Keratinocyte (primary cell): ENCODE results near the gene ZFP62. TPM values are rescaled to one million over a fixed set of nuclear protein-coding genes. Genes with fewer than 3 reads are reported as not detected.

Experiments
- DNase-seq: peaks from one replicate; pipeline ENCODE4 v3.0.0-alpha.2; 2011; ENCODE audit warnings: low read depth, missing footprints, low spot score
- FAIRE-seq: peaks from 2 replicates; lab custom pipeline; 2011; peaks lifted over from hg19 to GRCh38; lab: Jason Lieb, UNC
- H2AFZ ChIP-seq: 2 replicates; pipeline ENCODE4 v1.6.0; 2012; ENCODE audit warnings: low read length, control low read depth, inconsistent platforms; ENCODE audit not compliant: control insufficient read depth
- H3K27ac ChIP-seq: 2 replicates; pipeline ENCODE4 v1.5.1; 2011; ENCODE audit warnings: low read length; ENCODE audit not compliant: control insufficient read depth, insufficient read depth
- H3K27me3 ChIP-seq: 3 replicates; pipeline ENCODE4 v1.6.0; 2011; ENCODE audit warnings: low read length; ENCODE audit not compliant: control insufficient read depth, insufficient read depth; ENCODE audit errors: extremely low read depth
- H3K36me3 ChIP-seq, 2 experiments: 2 replicates in 1 of 2; 3 replicates in 1 of 2; pipeline ENCODE4 v1.5.1; 2011; ENCODE audit warnings: low read length in 2 of 2, mild to moderate bottlenecking in 1 of 2; ENCODE audit not compliant: control insufficient read depth in 2 of 2, insufficient read depth in 2 of 2; ENCODE audit errors: extremely low read depth in 1 of 2
- H3K4me1 ChIP-seq: 3 replicates; pipeline ENCODE4 v1.5.1; 2011; ENCODE audit warnings: low read length; ENCODE audit not compliant: control insufficient read depth, insufficient read depth; ENCODE audit errors: extremely low read depth
- H3K4me2 ChIP-seq: 3 replicates; pipeline ENCODE4 v1.6.0; 2011; ENCODE audit warnings: low read depth, low read length; ENCODE audit not compliant: control insufficient read depth, insufficient read depth; ENCODE audit errors: extremely low read depth
- H3K4me3 ChIP-seq, 3 experiments: fragments of 200-600 bp in 1 of 3; sonication (generic) in 1 of 3; 2 replicates in 2 of 3; 3 replicates in 1 of 3; pipeline ENCODE4 v1.5.1; 2011 to 2016; ENCODE audit warnings: low read length in 3 of 3, mild to moderate bottlenecking in 3 of 3, control low read depth in 2 of 3, inconsistent platforms in 1 of 3, low read depth in 1 of 3, mixed read lengths in 1 of 3, mixed run types in 1 of 3, moderate library complexity in 1 of 3; ENCODE audit not compliant: control insufficient read depth in 2 of 3, insufficient read depth in 2 of 3; ENCODE audit errors: extremely low read depth in 1 of 3
- H3K79me2 ChIP-seq: 2 replicates; pipeline ENCODE4 v1.6.0; 2012; ENCODE audit warnings: low read length; ENCODE audit not compliant: control insufficient read depth, insufficient read depth
- H3K9ac ChIP-seq: 3 replicates; pipeline ENCODE4 v1.6.0; 2011; ENCODE audit warnings: low read length; ENCODE audit not compliant: control insufficient read depth, insufficient read depth; ENCODE audit errors: extremely low read depth
- H3K9me1 ChIP-seq: 3 replicates; pipeline ENCODE4 v1.6.0; 2011; ENCODE audit warnings: low read length; ENCODE audit not compliant: control insufficient read depth, insufficient read depth; ENCODE audit errors: extremely low read depth
- H3K9me3 ChIP-seq: 2 replicates; pipeline ENCODE4 v1.5.1; 2012; ENCODE audit warnings: low read depth, low read length; ENCODE audit not compliant: control insufficient read depth
- H4K20me1 ChIP-seq: 3 replicates; pipeline ENCODE4 v1.6.0; 2011; ENCODE audit warnings: low read length; ENCODE audit not compliant: control insufficient read depth, insufficient read depth; ENCODE audit errors: extremely low read depth
- EZH2 ChIP-seq: IDR thresholded peaks from one replicate; pipeline ENCODE4 v1.6.1; 2012; ENCODE audit warnings: inconsistent platforms, mild to moderate bottlenecking, low read length, moderate library complexity
- dilution Hi-C: fragments of 300-500 bp; cut with MboI; formaldehyde crosslinking; loops from one replicate; pipeline ENCODE4 v1.7.0; 2020; ENCODE audit warnings: low sequenced_read_pairs; ENCODE audit not compliant: extremely low pct_ligation_motif_present
- polyA plus RNA-seq, 5 experiments: library from polyadenylated mRNA; depleted of rRNA in 3 of 5; stranded (reverse) in 3 of 5; stranded (forward) in 1 of 5; unstranded in 1 of 5; fragments of >200 nt; gene quantifications; 1 replicate in 1 of 5; 2 replicates in 3 of 5; 3 replicates in 1 of 5; pipeline versions ENCODE4 v1.2.1 to v1.2.3, GENCODE V29; 2011 to 2012; ENCODE audit warnings: missing spikeins in 2 of 5, low read depth in 1 of 5, low replicate concordance in 1 of 5
- TF ChIP-seq, protein P1 (sequence below), 3 experiments: IDR thresholded peaks in 1 of 3; conservative IDR thresholded peaks in 1 of 3; optimal IDR thresholded peaks in 1 of 3; 2 replicates in 2 of 3; 3 replicates in 1 of 3; pipeline versions ENCODE3 to v1.5.1; 2011; ENCODE audit warnings: low read length in 3 of 3, mild to moderate bottlenecking in 3 of 3, moderate library complexity in 2 of 3, control low read depth in 1 of 3, inconsistent platforms in 1 of 3; ENCODE audit not compliant: insufficient read depth in 2 of 3; ENCODE audit errors: extremely low read depth in 1 of 3

The ZFP62 gene
- polyA plus RNA-seq, 1 donor (not counting 4 experiments of a cell fraction or from before 2014, with no cell fraction given) = 21.5 TPM

DNA sequence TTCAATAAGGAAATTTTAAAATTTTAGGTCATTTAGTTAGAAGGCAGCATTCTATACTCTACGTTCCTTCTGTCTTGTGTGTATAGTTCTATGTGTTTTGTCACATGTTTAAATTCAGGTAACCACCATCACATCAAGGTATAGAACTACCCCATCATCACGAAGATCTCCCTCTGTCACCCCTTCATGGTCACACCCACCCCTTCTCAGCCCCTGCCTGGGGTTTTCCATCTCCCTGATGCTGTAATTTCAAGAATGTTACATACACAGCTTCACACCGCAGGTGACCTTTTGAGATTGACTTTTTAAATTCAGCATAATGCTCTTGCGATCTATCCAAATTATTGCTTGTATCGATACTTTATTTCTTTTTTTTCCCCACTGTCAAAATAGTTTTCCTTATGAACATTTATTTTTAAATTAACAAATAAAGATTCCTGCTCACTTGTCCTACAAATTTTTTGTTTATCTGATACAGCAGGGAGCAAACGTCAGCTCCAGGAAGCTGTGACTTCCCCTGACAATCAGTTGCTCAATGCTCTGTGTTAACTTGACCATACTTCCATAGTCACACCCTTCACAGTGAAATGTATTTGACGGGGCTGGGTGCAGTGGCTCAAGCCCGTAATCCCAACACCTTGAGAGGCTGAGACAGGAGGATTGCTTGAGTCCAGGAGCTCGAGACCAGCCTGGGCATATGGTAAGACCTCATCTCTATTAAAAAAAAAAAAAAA, 48.1 kb upstream of the ZFP62 start:
- Histone ChIP-seq H3K27ac (no peak overlapping the region), H3K36me3 (no peaks in the 10 kb centered on the region), H3K9me1 (no peaks in the 10 kb centered on the region), H2AFZ (no peak overlapping the region), H4K20me1 (no peaks in the 10 kb centered on the region), H3K79me2 (no peaks in the 10 kb centered on the region), H3K9me3 (no peaks in the 10 kb centered on the region), H3K4me3 (no peak overlapping the region), H3K4me1 (no peaks in the 10 kb centered on the region), H3K27me3 (no peaks in the 10 kb centered on the region), H3K9ac (no peak overlapping the region), H3K4me2 (no peak overlapping the region)
- FAIRE-seq = no peak
- dilution Hi-C loops = no loop called here
- TF ChIP-seq, protein P1, sequence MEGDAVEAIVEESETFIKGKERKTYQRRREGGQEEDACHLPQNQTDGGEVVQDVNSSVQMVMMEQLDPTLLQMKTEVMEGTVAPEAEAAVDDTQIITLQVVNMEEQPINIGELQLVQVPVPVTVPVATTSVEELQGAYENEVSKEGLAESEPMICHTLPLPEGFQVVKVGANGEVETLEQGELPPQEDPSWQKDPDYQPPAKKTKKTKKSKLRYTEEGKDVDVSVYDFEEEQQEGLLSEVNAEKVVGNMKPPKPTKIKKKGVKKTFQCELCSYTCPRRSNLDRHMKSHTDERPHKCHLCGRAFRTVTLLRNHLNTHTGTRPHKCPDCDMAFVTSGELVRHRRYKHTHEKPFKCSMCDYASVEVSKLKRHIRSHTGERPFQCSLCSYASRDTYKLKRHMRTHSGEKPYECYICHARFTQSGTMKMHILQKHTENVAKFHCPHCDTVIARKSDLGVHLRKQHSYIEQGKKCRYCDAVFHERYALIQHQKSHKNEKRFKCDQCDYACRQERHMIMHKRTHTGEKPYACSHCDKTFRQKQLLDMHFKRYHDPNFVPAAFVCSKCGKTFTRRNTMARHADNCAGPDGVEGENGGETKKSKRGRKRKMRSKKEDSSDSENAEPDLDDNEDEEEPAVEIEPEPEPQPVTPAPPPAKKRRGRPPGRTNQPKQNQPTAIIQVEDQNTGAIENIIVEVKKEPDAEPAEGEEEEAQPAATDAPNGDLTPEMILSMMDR (optimal IDR thresholded peaks at IDR 0.05 in 1 of 3, IDR thresholded peaks at IDR 0.05 in 1 of 3, conservative IDR thresholded peaks at IDR 0.05 in 1 of 3; ENCODE audit: extremely low read depth in 1 of 3, insufficient read depth in 2 of 3, low read length in 3 of 3) = no peak
- TF ChIP-seq EZH2 = no peak
- DNase-seq = no peak

DNA sequence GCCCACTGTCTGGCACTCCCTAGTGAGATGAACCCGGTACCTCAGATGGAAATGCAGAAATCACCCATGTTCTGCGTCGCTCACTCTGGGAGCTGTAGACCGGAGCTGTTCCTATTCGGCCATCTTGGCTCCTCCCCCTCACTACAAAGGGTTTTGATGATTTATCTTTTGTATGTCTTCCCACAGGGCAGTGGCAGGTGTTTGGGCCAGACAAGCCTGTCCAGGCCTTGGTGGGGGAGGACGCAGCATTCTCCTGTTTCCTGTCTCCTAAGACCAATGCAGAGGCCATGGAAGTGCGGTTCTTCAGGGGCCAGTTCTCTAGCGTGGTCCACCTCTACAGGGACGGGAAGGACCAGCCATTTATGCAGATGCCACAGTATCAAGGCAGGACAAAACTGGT, 47.3 kb upstream of the ZFP62 start:
- H3K27ac ChIP-seq = no peak overlapping the region
- no peak overlapping the region for H2AFZ ChIP-seq
- TF ChIP-seq EZH2 = no peak
- dilution Hi-C loops = no loop called here
- no peaks in the 10 kb centered on the region for H3K36me3 ChIP-seq
- H3K9ac ChIP-seq = no peak overlapping the region
- DNase-seq = no peak
- no peaks in the 10 kb centered on the region for H4K20me1 ChIP-seq
- no peaks in the 10 kb centered on the region for H3K9me1 ChIP-seq
- no peaks in the 10 kb centered on the region for H3K4me1 ChIP-seq
- H3K4me3 ChIP-seq = no peak overlapping the region
- H3K79me2 ChIP-seq = no peaks in the 10 kb centered on the region
- no peak overlapping the region for H3K4me2 ChIP-seq
- H3K27me3 ChIP-seq = no peaks in the 10 kb centered on the region
- no peak for FAIRE-seq
- H3K9me3 ChIP-seq = no peaks in the 10 kb centered on the region
